ENCODE results near the gene RRBP1.

DNA sequence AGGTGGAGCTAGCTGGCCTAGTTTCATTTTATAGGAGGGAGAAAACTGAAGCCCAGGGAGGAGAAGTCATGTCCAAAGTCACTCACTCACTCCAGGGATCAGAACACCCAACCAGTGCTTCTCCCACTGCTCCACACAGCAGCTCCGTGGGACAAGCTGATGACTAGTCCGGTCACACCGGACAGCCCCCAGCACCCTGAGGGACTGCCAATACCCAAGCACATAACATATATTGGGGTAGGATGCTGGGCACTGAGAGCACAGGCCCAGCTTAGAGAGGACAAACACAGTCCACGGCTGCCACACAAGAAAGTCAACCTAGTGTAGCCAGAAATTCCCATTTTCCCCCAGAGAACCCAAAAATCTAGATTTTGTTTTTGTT, 5.7 kb downstream of the RRBP1 start:
- no peak for TF ChIP-seq CTCF (IDR thresholded peaks at IDR 0.05; ENCODE audit: poor library complexity)
- no peak for TF ChIP-seq EZH2phosphoT487 (IDR thresholded peaks at IDR 0.05; ENCODE audit: low read depth, severe bottlenecking, unreplicated experiment)

All from hepatocyte (in vitro differentiated cells).